Head of caudate nucleus (tissue), 42 donors: ENCODE results near the gene FRYL.
"Not testable (repeated sequence)": the region's sequence is repeated elsewhere in the genome, so short reads cannot be mapped to it uniquely, and the experiment has no call there.

Experiments
- DNase-seq, 42 donors: peaks; one replicate each; pipeline versions ENCODE4 v3.0.0 to v3.0.0-alpha.2; 2020 to 2021; ENCODE audit warnings: mixed read lengths in 7 of 42
- intact Hi-C: fragments of 100-400 bp; cut with DNase I; formaldehyde crosslinking; loops from one replicate; pipeline ENCODE4 v1.15.0; 2022

The FRYL gene

DNA sequence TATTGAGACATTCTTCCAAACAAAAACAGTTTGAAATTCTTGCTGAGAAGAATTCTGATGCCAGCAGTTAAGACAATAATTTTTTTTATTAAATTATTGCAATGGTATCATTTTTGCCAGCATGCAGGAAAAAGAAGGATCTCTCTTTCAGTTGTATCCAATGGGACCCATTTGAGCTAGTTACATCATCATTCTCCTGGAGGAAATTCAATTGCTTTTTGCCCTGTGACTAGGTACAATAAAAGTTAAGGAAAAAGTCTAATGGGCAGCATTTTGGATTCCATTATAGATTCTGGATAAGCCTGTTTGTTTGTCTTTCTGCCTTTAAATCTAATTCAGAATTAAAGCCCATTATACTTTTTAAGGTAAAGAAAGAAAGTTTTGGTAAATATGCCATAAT lies 10.5 kb upstream of the FRYL start:
- intact Hi-C loops: no loop called here
- no peak for DNase-seq

- DNase-seq: peak in 28 of 42 donors; percentile 16 to 77 (median 41)
- intact Hi-C loops: loop anchor here (10.0 kb wide), 1 partner anchor 132 kb away; no protein-coding TSS in a partner anchor
These were observed 7.0 kb upstream of the FRYL start for GRCh38 chr4:48787056-48787455.

GRCh38 chr4:48786549-48786948 lies 6.5 kb upstream of the FRYL start:
- intact Hi-C loops: loop anchor here (10.0 kb wide), 1 partner anchor 132 kb away; no protein-coding TSS in a partner anchor
- DNase-seq: no peak

DNA sequence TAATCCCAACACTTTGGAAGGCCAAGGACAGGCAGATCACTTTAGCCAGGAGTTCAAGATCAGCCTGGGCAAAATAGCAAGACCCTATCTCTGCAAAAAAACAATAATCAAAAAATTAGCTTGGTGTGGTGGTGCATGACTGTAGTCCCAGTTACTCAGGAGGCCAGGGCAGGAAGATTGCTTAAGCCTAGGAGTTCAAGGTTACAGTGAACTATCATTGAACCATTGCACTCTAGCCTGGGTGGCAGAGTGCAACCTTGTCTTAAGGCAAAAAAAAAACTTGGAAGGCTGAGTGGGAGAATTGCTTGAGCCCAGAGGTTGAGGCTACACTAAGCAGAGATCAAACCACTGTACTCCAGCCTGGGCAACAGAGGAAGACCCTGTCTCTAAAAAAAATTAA lies 5.2 kb upstream of the FRYL start:
- no peak for DNase-seq
- intact Hi-C loops: loop anchor here (10.0 kb wide), 1 partner anchor 131 kb away; no protein-coding TSS in a partner anchor

DNA sequence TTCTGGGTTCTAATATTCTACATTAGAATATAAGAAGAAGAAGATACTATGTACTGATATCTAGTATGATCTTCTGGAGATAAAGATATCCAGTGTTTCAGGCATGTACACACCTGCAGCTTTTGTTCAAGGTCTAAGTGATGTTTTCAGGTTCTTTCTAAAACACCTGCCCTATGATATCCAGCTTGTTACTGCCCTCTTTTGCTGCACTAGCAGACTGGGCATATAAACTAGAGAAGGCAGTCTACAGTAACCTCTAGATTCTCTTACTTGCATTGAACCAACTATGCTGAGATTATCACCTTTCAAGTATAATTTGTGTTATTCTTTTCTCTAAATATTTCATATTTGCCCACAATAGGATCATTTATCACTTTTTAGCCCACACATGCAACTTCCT lies 1.9 kb upstream of the FRYL start:
- intact Hi-C loops: loop anchor here (5.0 to 10.0 kb wide), 2 partner anchors 50 to 127 kb away; partner anchors contain the start of gene OCIAD1
- DNase-seq: no peak

- intact Hi-C loops: loop anchor here (5.0 to 10.0 kb wide), 2 partner anchors 51 to 126 kb away; partner anchors contain the start of gene OCIAD1
- DNase-seq: peak in 5 of 42 donors; percentile 19 to 57 (median 38)
These were observed 761 bp upstream of the FRYL start for GRCh38 chr4:48780865-48781214.

- DNase-seq: peak in 41 of 42 donors; percentile 39 to 89 (median 78)
- intact Hi-C loops: loop anchor here (2.0 kb wide), 1 partner anchor 201 kb away; no protein-coding TSS in a partner anchor
These were observed 733 bp downstream of the FRYL start for GRCh38 chr4:48779095-48779997.

DNA sequence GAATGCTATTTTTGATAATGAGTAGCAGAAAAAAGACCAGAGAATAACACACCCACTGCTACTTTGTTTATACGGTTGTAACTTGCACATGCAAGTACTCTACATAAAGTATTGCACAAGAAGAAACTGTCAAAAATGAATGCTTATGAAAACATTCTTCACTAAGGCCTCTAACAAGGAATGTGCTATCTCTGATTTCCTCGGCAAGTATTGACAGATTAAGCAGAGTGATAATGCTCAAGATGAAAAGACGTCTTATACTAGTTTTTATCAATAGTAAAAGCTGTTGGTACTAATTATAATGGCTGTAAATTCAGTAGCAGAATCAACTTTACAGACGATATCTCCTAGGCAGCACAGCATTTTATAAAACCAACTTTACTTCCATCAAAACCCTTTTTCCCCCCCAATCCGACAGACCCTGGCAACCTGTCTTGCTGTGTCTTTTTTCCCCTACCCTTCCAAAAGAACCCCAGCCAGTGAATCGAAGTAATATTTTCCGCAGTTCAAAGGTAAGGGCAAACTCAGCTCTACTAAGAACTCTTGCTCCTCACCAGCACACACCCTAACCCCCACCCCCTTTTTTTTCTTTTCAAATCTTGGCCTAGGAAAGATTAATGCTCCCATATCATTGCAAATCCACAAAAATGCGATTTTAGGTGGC lies 1.5 kb downstream of the FRYL start:
- intact Hi-C loops: loop anchor here (2.0 kb wide), 1 partner anchor 200 kb away; no protein-coding TSS in a partner anchor
- no peak for DNase-seq

- DNase-seq: no peak
- intact Hi-C loops: loop anchor here (2.0 kb wide), 1 partner anchor 199 kb away; no protein-coding TSS in a partner anchor
These were observed 2.3 kb downstream of the FRYL start for GRCh38 chr4:48777739-48778138.

DNA sequence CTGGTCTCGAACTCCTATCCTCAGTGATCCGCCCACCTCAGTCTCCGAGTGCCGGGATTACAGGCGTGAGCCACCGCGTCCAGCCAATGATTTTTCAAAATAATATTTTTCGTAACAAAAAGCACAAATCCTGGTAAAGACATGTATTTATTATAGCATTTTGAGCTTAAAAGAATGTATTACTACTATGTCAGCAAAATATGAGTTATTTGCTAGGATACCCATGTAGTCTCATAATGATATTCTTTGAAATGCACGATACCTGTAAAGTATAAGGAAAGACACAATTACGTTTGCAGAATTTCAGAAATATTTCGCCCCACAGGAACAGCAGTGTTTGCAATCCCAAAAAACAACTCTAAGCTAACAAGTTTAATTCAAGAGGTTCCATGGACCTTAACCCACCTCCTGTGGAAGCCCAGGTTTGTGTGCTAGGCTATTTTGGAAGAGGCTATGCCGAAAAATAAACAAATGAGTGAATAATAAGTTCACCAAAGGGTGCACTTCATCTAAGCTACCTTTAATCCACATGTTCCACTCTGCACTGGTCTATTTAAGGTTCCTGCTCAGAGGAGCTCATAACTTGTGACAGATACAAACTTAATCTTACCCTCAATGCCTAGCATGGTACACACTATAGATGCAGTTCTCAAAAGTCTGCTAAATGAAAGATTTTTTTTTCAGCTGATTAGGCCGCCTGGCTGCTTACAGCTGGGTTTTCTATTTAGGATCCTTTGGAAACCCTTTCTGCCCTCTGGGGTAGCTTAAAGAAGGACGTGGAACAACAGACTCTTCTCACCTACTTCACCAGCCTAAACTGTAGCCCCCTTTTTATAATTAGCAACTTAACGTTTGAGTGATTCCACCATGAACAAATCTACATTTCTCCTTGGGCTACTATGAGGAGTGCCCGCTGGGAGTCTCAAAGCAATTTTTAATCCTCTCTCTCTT lies 5.0 kb downstream of the FRYL start:
- intact Hi-C loops: no loop called here
- no peak for DNase-seq

- no peak for DNase-seq
- intact Hi-C loops: no loop called here
These were observed 7.5 kb downstream of the FRYL start for GRCh38 chr4:48772556-48772955.

DNA sequence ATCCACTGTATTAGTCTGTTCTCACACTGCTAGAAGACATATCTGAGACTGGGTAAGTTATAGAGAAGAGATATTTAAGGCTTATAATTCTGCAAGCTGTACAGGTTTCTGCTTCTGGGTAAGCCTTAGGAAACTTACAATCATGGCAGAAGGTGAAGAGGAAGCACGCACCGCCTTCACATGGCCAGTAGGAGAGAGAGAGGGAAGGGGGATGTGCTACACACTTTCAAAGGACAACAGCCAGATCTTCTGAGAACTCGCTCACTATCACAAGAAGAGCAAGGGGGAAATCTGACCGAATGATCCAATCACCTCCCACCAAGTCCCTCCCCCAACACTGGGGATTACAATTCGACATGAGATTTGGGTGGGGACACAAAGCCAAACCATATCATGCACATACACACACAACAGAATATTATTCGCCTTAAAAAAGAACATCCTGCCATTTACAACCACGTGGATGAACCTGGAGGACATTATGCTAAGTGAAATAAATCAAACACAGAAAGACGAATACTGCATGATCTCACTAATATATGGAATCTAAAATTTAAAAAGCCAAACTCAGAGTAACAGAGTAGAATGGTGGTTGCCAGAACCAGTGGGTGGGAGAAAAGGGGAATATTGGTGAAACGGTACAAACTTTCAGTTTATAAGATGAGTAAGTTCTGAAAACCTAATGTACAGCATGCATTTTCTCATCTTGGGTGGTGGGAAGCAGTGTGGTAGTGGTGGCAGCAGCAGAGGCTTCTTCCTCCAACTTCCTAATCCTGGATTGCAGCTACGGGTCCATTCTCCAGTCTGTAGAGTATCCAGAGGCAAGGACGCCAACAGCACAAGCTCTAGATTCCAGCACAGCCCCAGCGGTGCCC lies 12.8 kb downstream of the FRYL start:
- intact Hi-C loops: no loop called here
- DNase-seq: no peak

GRCh38 chr4:48766131-48766792 lies 13.8 kb downstream of the FRYL start:
- DNase-seq: peak in 1 of 42 donors; percentile 7
- intact Hi-C loops: no loop called here

- no peak for DNase-seq
- intact Hi-C loops: no loop called here
These were observed 17.7 kb downstream of the FRYL start for GRCh38 chr4:48762408-48762807.

DNA sequence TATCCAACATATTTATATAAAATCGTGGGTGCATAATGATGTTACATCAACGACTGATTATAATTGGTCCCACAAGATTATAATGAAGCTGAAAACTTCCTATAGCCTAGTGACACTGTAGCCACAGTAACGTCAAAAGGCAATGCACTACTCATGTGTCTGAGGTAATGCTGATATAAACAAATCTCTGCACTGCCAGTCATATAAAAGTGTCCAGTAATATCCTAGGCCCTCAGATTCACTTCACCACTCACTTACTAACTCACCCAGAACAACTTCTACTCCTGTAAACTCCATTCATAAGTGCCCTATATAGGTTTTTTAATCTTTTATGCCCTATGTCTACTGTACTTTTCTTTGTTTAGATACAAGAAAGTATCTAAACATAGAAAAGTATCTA lies 18.8 kb downstream of the FRYL start:
- DNase-seq: no peak

DNA sequence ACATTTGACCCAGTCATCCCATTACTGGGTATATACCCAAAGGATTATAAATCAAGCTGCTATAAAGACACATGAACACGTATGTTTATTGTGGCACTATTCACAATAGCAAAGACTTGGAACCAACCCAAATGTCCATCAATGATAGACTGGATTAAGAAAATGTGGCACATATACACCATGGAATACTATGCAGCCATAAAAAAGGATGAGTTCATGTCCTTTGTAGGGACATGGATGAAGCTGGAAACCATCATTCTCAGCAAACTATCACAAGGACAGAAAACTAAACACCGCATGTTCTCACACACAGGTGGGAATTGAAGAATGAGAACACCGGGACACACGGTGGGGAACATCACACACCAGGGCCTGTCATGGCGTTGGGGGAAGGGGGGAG lies 21.4 kb downstream of the FRYL start:
- DNase-seq, intact Hi-C loops: not testable (repeated sequence)

More for the DNA sequence above, 18.8 kb downstream of the FRYL start:
- intact Hi-C loops: no loop called here

DNA sequence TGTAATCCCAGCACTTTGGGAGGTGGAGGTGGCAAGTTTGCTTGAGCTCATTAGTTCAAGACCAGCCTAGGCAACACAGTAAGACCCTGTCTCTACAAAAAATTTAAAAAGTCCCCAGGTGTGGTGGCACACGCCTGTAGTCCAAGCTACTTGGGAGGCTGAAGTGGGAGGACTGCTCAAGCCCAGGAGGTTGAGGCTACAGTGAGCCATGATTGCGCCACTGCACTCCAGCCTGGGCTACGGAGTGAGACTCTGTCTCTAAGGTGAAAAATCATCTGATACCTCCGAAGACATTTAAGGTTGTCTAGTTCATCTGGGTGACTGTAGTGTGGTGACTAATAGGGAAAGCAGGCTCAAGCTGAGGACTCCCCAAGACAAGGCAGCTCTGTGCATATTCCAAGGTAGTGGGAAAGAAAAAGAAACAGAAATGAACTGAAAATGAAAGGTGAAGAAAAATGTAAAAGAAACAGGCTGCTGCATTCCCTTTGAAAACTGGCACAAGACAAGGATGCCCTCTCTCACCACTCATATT lies 23.3 kb downstream of the FRYL start:
- DNase-seq: no peak
- intact Hi-C loops: no loop called here
